Testis (tissue), 3 donors: ENCODE data around the gene NEK2. TPM values are rescaled to one million over a fixed set of nuclear protein-coding genes. Genes with fewer than 3 reads are reported as not detected.
A peak's percentile ranks its signal among the peaks of the same experiment; 100 is the strongest.

Source experiments
- DNase-seq: peaks from one replicate; pipeline ENCODE4 v3.0.0-alpha.2; 2019
- H3K27ac ChIP-seq, 2 donors: fragments of 200-600 bp; sonication (generic); one replicate each; pipeline ENCODE4 v1.5.1; 2019
- H3K27me3 ChIP-seq: fragments of 200-600 bp; sonication (generic); one replicate; pipeline ENCODE4 v1.5.1; 2019
- H3K36me3 ChIP-seq: fragments of 200-600 bp; sonication (generic); one replicate; pipeline ENCODE4 v1.5.1; 2017; ENCODE audit warnings: low read depth; ENCODE audit errors: missing control alignments
- H3K4me1 ChIP-seq: fragments of 200-600 bp; sonication (generic); one replicate; pipeline ENCODE4 v1.5.1; 2019
- H3K4me3 ChIP-seq, 2 donors: fragments of 200-600 bp; sonication (generic); one replicate each; pipeline ENCODE4 v1.5.1; 2017 to 2019
- H3K9me3 ChIP-seq: fragments of 200-600 bp; sonication (generic); one replicate; pipeline ENCODE4 v1.5.1; 2017
- POLR2A ChIP-seq: fragments of 450-650 bp; IDR thresholded peaks from one replicate; pipeline ENCODE4 v1.6.1; 2017; ENCODE audit warnings: antibody characterized with exemption, mild to moderate bottlenecking, moderate library complexity
- WGBS, 2 donors: methylation state at CpG; one replicate each; pipeline ENCODE4 v1.1.5; 2018; 5-methylcytosine and 5-hydroxymethylcytosine counted together
- intact Hi-C: fragments of 100-400 bp; cut with DNase I; formaldehyde crosslinking; loops from one replicate; pipeline ENCODE4 v1.15.1; 2023; ENCODE audit warnings: low total_unique reads
- polyA plus RNA-seq: library from polyadenylated mRNA; stranded (reverse); fragments of 350-450 nt; fragmentation: Illumina TruSeq; extraction: RNeasy Lipid Tissue Mini Kit (QIAGEN cat#74804); gene quantifications from one replicate; pipeline ENCODE4 v1.2.3, GENCODE V29; 2014; ENCODE audit warnings: low read depth, low replicate concordance; ENCODE audit not compliant: insufficient read depth
- total RNA-seq, 2 donors: library from RNA; depleted of rRNA; stranded (reverse); fragments of >200 nt; gene quantifications; one replicate each; pipeline ENCODE4 v1.2.3, GENCODE V29; 2016
- TF ChIP-seq, protein P1 (sequence below), 3 experiments: fragments of 450-650 bp in 2 of 3; fragments of 200-600 bp in 1 of 3; sonication (generic) in 1 of 3; IDR thresholded peaks; one replicate each; pipeline ENCODE4 v1.5.1; 2016 to 2019; ENCODE audit warnings: antibody characterized with exemption in 3 of 3, mild to moderate bottlenecking in 2 of 3, moderate library complexity in 1 of 3

NEK2 gene
- total and polyA plus RNA-seq, 3 donors from 2014 or later, result 40.0 to 126 (median 53.9) TPM

DNA sequence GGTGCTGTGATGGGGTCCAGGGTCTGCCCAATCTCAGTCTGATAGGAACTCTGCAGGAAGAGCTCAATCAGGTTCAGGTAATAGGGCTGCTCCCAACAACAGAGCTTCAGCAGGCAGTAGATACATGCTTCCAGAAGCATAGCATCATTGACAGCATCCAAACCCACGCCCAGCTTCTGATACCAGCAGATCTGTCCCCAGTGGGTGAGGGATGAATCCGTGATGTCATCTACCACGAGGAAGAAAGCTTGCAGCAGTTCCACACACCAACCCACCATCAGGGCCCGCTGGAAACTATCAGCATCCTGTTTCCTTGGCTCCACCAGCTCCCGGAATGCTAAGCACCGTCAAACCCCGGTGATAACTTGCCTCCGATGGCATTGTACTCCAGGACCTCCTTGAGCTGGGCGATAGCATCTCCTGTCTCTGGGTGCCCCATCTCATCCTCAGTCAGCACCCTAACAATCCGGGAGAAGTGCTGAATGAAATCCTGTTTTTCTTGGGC lies 14.7 kb downstream of the NEK2 start:
- Histone ChIP-seq H3K4me1 (no peaks in the 10 kb centered on the region), H3K36me3 (no peaks in the 10 kb centered on the region), H3K27me3 (no peaks in the 10 kb centered on the region), H3K27ac (no peak overlapping the region), H3K4me3 (no peak overlapping the region), H3K9me3 (no peaks in the 10 kb centered on the region)
- no peak for TF ChIP-seq POLR2A
- TF ChIP-seq, protein P1, sequence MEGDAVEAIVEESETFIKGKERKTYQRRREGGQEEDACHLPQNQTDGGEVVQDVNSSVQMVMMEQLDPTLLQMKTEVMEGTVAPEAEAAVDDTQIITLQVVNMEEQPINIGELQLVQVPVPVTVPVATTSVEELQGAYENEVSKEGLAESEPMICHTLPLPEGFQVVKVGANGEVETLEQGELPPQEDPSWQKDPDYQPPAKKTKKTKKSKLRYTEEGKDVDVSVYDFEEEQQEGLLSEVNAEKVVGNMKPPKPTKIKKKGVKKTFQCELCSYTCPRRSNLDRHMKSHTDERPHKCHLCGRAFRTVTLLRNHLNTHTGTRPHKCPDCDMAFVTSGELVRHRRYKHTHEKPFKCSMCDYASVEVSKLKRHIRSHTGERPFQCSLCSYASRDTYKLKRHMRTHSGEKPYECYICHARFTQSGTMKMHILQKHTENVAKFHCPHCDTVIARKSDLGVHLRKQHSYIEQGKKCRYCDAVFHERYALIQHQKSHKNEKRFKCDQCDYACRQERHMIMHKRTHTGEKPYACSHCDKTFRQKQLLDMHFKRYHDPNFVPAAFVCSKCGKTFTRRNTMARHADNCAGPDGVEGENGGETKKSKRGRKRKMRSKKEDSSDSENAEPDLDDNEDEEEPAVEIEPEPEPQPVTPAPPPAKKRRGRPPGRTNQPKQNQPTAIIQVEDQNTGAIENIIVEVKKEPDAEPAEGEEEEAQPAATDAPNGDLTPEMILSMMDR (IDR thresholded peaks at IDR 0.05), result no peak
- intact Hi-C loops, result no loop called here
- DNase-seq, result no peak
- WGBS, 2 donors, result 91 to 96% methylated on average over 8 to 10 of the region's 10 CpGs

DNA sequence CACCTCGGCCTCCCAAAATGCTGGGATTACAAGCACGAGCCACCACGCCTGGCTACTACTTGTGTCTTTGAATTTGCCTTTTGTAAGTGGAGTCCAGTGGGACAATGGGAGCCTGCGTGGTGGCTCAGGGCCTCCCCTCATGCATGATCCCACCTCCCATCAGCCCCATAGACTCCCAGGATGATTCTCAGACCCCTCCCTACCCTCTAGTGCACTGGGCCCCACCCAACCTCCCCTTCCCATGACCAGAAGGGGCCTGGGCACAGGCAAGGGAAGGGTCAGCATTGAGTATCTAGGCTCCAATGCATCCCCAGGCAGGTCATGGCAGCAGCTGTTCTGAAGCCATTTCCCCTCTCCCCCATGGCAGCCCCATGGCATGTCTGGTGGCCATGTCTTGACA lies 18.7 kb downstream of the NEK2 start:
- H3K27ac ChIP-seq, result no peak overlapping the region
- H3K9me3 ChIP-seq, result no peaks in the 10 kb centered on the region
- no peak for TF ChIP-seq POLR2A
- TF ChIP-seq, protein P1 (IDR thresholded peaks at IDR 0.05), result no peak
- intact Hi-C loops, result loop anchor here (10.0 kb wide), 2 partner anchors 82 to 322 kb away; partner anchors contain the start of gene SLC30A1
- H3K4me3 ChIP-seq, result no peak overlapping the region
- WGBS, 2 donors, result 93 to 95% methylated on average over 4 of the region's 4 CpGs
- no peaks in the 10 kb centered on the region for H3K4me1 ChIP-seq
- no peak for DNase-seq
- no peaks in the 10 kb centered on the region for H3K27me3 ChIP-seq
- no peaks in the 10 kb centered on the region for H3K36me3 ChIP-seq

DNA sequence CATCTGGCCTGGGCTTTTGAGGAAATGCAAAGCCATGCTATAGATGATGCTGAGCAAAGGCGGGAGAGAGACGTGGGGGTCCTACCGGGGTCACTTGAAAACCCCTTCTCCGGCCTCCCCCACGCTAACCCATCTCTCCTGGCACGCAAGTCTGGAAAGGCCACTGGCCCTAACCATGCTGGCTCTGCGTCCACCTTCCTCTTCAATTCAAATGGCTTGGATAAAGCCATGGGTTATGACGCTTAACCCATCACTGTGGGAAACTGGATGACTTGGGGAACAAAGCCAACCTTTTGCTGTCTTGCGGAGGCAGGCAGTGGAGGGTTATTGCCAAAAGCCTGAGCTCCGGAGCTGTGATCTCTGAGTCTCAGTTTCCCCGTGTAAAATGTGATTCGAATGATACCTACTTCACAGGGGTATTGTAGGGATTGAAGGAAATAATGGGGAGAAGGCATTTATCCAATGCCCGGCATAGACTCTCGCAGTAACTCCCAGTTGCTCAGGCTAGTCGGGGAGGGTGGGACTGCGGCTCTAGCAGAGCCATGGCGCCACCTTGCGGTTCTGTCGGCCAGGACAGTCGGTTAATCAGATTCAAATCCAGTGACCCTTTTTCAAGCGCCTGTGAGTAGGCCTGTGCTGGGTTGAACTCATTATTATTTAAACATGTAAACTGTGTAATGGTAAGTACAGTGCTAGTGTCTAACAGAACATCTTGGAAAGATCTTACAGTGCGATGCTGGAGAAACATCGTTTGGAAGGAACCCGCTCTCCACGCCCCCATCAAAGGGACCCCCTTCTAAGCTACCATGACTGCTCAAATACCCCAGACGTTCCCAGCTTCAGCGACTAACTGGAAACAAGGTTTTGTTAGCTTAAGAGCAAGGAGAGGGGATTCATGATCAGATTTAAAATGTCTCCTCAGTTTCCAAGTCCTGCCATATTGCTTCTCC lies 20.3 kb downstream of the NEK2 start:
- WGBS, 2 donors, result 25 to 37% methylated on average over 25 to 27 of the region's 27 CpGs
- TF ChIP-seq POLR2A, result no peak
- TF ChIP-seq, protein P1 (IDR thresholded peaks at IDR 0.05), result peak; percentile 81 to 90 (median 88)
- Histone ChIP-seq H3K27ac (no peak overlapping the region), H3K4me1 (no peaks in the 10 kb centered on the region), H3K27me3 (no peaks in the 10 kb centered on the region), H3K36me3 (no peaks in the 10 kb centered on the region), H3K9me3 (no peaks in the 10 kb centered on the region), H3K4me3 (peak overlapping the region in 1 of 2 donors; percentile 26)
- DNase-seq, result peak; percentile 96
- intact Hi-C loops, result loop anchor here (5.0 to 10.0 kb wide), 3 partner anchors 80 to 320 kb away; partner anchors contain the start of gene SLC30A1

DNA sequence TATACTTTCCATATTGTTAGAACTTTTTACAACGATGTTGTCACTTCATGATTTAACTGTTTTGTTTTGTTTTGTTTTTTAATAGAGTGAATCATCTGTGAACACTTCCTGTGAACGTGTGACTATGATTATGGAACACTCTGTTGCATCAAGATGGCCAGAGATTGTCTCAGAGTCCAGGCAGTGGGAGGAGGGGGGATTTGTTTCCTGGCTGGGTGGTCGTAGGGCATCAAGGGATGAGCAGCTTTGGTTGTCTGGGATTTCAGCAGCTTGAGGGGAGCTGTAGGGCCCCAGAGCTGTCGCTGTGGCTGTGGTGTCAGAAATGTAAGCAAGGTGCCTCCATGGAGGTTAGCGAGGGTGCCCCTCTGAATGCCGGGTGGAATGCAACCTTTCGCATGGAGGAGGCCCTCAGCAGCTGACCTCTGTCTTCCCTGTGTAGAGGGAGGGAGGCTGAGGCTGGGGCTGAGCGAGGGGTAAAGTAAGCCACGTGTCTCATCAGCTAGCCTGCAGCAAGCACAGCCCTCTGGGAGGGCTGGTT lies 21.4 kb downstream of the NEK2 start:
- H3K27me3 ChIP-seq, result no peaks in the 10 kb centered on the region
- no peak for DNase-seq
- no peak overlapping the region for H3K27ac ChIP-seq
- TF ChIP-seq POLR2A, result no peak
- TF ChIP-seq, protein P1 (IDR thresholded peaks at IDR 0.05), result no peak
- no peak overlapping the region for H3K4me3 ChIP-seq
- H3K9me3 ChIP-seq, result no peaks in the 10 kb centered on the region
- WGBS, 2 donors, result 56 to 67% methylated on average over 9 of the region's 9 CpGs
- H3K36me3 ChIP-seq, result no peaks in the 10 kb centered on the region
- intact Hi-C loops, result loop anchor here (5.0 to 10.0 kb wide), 3 partner anchors 79 to 319 kb away; partner anchors contain the start of gene SLC30A1
- H3K4me1 ChIP-seq, result no peaks in the 10 kb centered on the region
